H9 (cell line): ENCODE data around the gene TMEM108. TPM values are rescaled to one million over a fixed set of nuclear protein-coding genes. Genes with fewer than 3 reads are reported as not detected.

Experiments
- DNase-seq: peaks from one replicate; pipeline ENCODE4 v3.0.0-alpha.2; 2017
- H2AFZ ChIP-seq: one replicate; pipeline ENCODE4 v1.6.1; 2013; ENCODE audit warnings: mild to moderate bottlenecking, low read length, control low read depth, moderate library complexity
- H2AK5ac ChIP-seq: 2 replicates; pipeline ENCODE4 v1.6.1; 2013; ENCODE audit warnings: low read length, control low read depth, mixed read lengths; ENCODE audit not compliant: insufficient read length
- H2BK120ac ChIP-seq: one replicate; pipeline ENCODE4 v1.6.1; 2013; ENCODE audit warnings: low read depth, mild to moderate bottlenecking, low read length, control low read depth, inconsistent platforms; ENCODE audit not compliant: poor library complexity, severe bottlenecking
- H2BK12ac ChIP-seq: 2 replicates; pipeline ENCODE4 v1.6.1; 2013; ENCODE audit warnings: low read length, control low read depth, mixed read lengths, low read depth; ENCODE audit not compliant: insufficient read length
- H2BK15ac ChIP-seq: 2 replicates; pipeline ENCODE4 v1.6.1; 2013; ENCODE audit warnings: low read depth, low read length, control low read depth
- H2BK20ac ChIP-seq: one replicate; pipeline ENCODE4 v1.6.1; 2013; ENCODE audit warnings: low read depth, mild to moderate bottlenecking, low read length, control low read depth, inconsistent platforms; ENCODE audit not compliant: poor library complexity, severe bottlenecking
- H2BK5ac ChIP-seq: 2 replicates; pipeline ENCODE4 v1.6.1; 2013; ENCODE audit warnings: low read length, control low read depth, mixed read lengths; ENCODE audit not compliant: insufficient read length
- H3K14ac ChIP-seq: 2 replicates; pipeline ENCODE4 v1.6.1; 2013; ENCODE audit warnings: low read length, control low read depth; ENCODE audit not compliant: insufficient read depth
- H3K18ac ChIP-seq: 2 replicates; pipeline ENCODE4 v1.6.1; 2013; ENCODE audit warnings: low read depth, mild to moderate bottlenecking, mixed read lengths, low read length, control low read depth; ENCODE audit not compliant: insufficient read length
- H3K23ac ChIP-seq: 2 replicates; pipeline ENCODE4 v1.6.1; 2013; ENCODE audit warnings: low read length, control low read depth, mixed read lengths, low read depth; ENCODE audit not compliant: insufficient read length
- H3K23me2 ChIP-seq: 2 replicates; pipeline ENCODE4 v1.6.1; 2013; ENCODE audit warnings: low read depth, mild to moderate bottlenecking, mixed read lengths, low read length, control low read depth; ENCODE audit not compliant: insufficient read length, poor library complexity, severe bottlenecking
- H3K27ac ChIP-seq: 2 replicates; pipeline ENCODE4 v1.5.1; 2013; ENCODE audit warnings: low read length, control low read depth, mixed read lengths, low read depth; ENCODE audit not compliant: insufficient read length
- H3K27me3 ChIP-seq: 2 replicates; pipeline ENCODE4 v1.6.1; 2013; ENCODE audit warnings: low read length, control low read depth, inconsistent platforms; ENCODE audit not compliant: insufficient read depth
- H3K4ac ChIP-seq: 2 replicates; pipeline ENCODE4 v1.6.1; 2013; ENCODE audit warnings: low read depth, mild to moderate bottlenecking, control low read depth, inconsistent platforms, low read length, moderate library complexity
- H3K4me1 ChIP-seq: 2 replicates; pipeline ENCODE4 v1.6.1; 2013; ENCODE audit warnings: low read length, control low read depth, inconsistent platforms; ENCODE audit not compliant: insufficient read depth
- H3K4me2 ChIP-seq: 2 replicates; pipeline ENCODE4 v1.6.1; 2013; ENCODE audit warnings: low read length, control low read depth, mixed read lengths; ENCODE audit not compliant: insufficient read length, insufficient read depth
- H3K56ac ChIP-seq: 2 replicates; pipeline ENCODE4 v1.6.1; 2013; ENCODE audit warnings: low read depth, mild to moderate bottlenecking, mixed read lengths, low read length, control low read depth; ENCODE audit not compliant: insufficient read length
- H3K79me1 ChIP-seq: 2 replicates; pipeline ENCODE4 v1.6.1; 2013; ENCODE audit warnings: low read depth, mild to moderate bottlenecking, moderate library complexity, low read length, control low read depth, inconsistent platforms; ENCODE audit not compliant: insufficient read depth, poor library complexity, severe bottlenecking
- H3K79me2 ChIP-seq: 2 replicates; pipeline ENCODE4 v1.6.1; 2013; ENCODE audit warnings: low read length, control low read depth, inconsistent platforms; ENCODE audit not compliant: insufficient read depth
- H3K9ac ChIP-seq: 2 replicates; pipeline ENCODE4 v1.6.1; 2013; ENCODE audit warnings: low read length, control low read depth, mixed read lengths; ENCODE audit not compliant: insufficient read length; ENCODE audit errors: extremely low read depth
- H3K9me3 ChIP-seq: one replicate; pipeline ENCODE4 v1.6.1; 2013; ENCODE audit warnings: low read depth, low read length, inconsistent platforms; ENCODE audit not compliant: control insufficient read depth
- H3T11ph ChIP-seq: one replicate; pipeline ENCODE4 v1.6.1; 2013; ENCODE audit warnings: mild to moderate bottlenecking, low read length, control low read depth, inconsistent platforms
- H4K20me1 ChIP-seq: one replicate; pipeline ENCODE4 v1.6.1; 2013; ENCODE audit not compliant: control insufficient read depth, insufficient read length, insufficient read depth
- H4K5ac ChIP-seq: 2 replicates; pipeline ENCODE4 v1.6.1; 2013; ENCODE audit warnings: low read depth, mild to moderate bottlenecking, mixed read lengths, low read length, control low read depth; ENCODE audit not compliant: insufficient read length
- H4K8ac ChIP-seq: replicated peaks from 2 replicates; pipeline ENCODE4 v1.6.1; 2013; ENCODE audit warnings: low read length, control low read depth, mixed read lengths, low read depth; ENCODE audit not compliant: insufficient read length
- H4K91ac ChIP-seq: 2 replicates; pipeline ENCODE4 v1.6.1; 2013; ENCODE audit warnings: low read depth, mild to moderate bottlenecking, moderate library complexity, mixed read lengths, low read length, control low read depth; ENCODE audit not compliant: insufficient read length
- H3K27ac Mint-ChIP-seq, 3 experiments: 2 replicates in 2 of 3; 3 replicates in 1 of 3; pipeline ENCODE4 v1.8.0; 2020 to 2021; ENCODE audit warnings: mixed read lengths in 3 of 3, mild to moderate bottlenecking in 1 of 3, moderate library complexity in 1 of 3
- H3K27me3 Mint-ChIP-seq: 2 replicates; pipeline ENCODE4 v1.8.0; 2021; ENCODE audit warnings: low read depth, mild to moderate bottlenecking, moderate library complexity, mixed read lengths
- H3K36me3 Mint-ChIP-seq, 3 experiments: 2 replicates in 2 of 3; 3 replicates in 1 of 3; pipeline ENCODE4 v1.8.0; 2020 to 2021; ENCODE audit warnings: low read depth in 3 of 3, mixed read lengths in 3 of 3; ENCODE audit not compliant: insufficient read depth in 1 of 3
- H3K4me1 Mint-ChIP-seq, 2 experiments: 2 replicates each; pipeline ENCODE4 v1.8.0; 2020; ENCODE audit warnings: mixed read lengths in 2 of 2
- H3K4me3 Mint-ChIP-seq, 2 experiments: 2 replicates in 1 of 2; 3 replicates in 1 of 2; pipeline ENCODE4 v1.8.0; 2020 to 2021; ENCODE audit warnings: mild to moderate bottlenecking in 2 of 2, mixed read lengths in 2 of 2, moderate library complexity in 1 of 2
- H3K9me3 Mint-ChIP-seq, 2 experiments: 2 replicates in 1 of 2; 3 replicates in 1 of 2; pipeline ENCODE4 v1.8.0; 2020; ENCODE audit warnings: mild to moderate bottlenecking in 2 of 2, mixed read lengths in 2 of 2, moderate library complexity in 1 of 2
- CTCF ChIP-seq: fragments of 200-600 bp; sonication (generic); conservative IDR thresholded peaks from 3 replicates; pipeline ENCODE4 v1.8.0; 2021; ENCODE audit warnings: antibody characterized with exemption, mild to moderate bottlenecking
- WGBS: extraction: QIAGEN DNeasy Blood & Tissue Kit; methylation state at CpG from one replicate; pipeline ENCODE4 v1.1.7; 2013; ENCODE audit warnings: missing lambda C conversion rate, low lambda C conversion rate, mixed read lengths; ENCODE audit not compliant: insufficient read length; ENCODE audit errors: extremely low coverage; 5-methylcytosine and 5-hydroxymethylcytosine counted together
- total RNA-seq: library from RNA; stranded (reverse); gene quantifications from 2 replicates; pipeline ENCODE4 v1.2.1, GENCODE V29; 2021

The TMEM108 gene
- total RNA-seq, 1 experiment from 2014 or later, result 5.0 TPM

- H3K9me3 Mint-ChIP-seq, result 0 out of 5 replicates have a peak, but pooled peaks cover 0 to 1% of the 10 kb centered on the region in 2 experiments
- H3K4ac ChIP-seq, result no peak overlapping the region
- no peak overlapping the region for H2BK5ac ChIP-seq
- no peaks in the 10 kb centered on the region for H3K4me1 ChIP-seq
- H2BK12ac ChIP-seq, result no peak overlapping the region
- H4K8ac ChIP-seq, result no peak overlapping the region
- no peaks in the 10 kb centered on the region for H4K20me1 ChIP-seq
- no peak overlapping the region for H2BK15ac ChIP-seq
- H3K27me3 Mint-ChIP-seq, result peaks cover 6% of the 10 kb centered on the region
- no peak overlapping the region for H3K14ac ChIP-seq
- DNase-seq, result no peak
- H3K9ac ChIP-seq, result no peak overlapping the region
- no peak overlapping the region for H2AFZ ChIP-seq
- H2AK5ac ChIP-seq, result no peak overlapping the region
- no peak overlapping the region for H2BK20ac ChIP-seq
- H3K9me3 ChIP-seq, result no peaks in the 10 kb centered on the region
- no peaks in the 10 kb centered on the region for H3K23me2 ChIP-seq
- no peaks in the 10 kb centered on the region for H3K79me2 ChIP-seq
- H3K4me3 Mint-ChIP-seq, result no peak overlapping the region
- H3K27ac Mint-ChIP-seq, result no peak overlapping the region
- no peak overlapping the region for H2BK120ac ChIP-seq
- H3K4me2 ChIP-seq, result no peak overlapping the region
- H4K5ac ChIP-seq, result no peak overlapping the region
- H3K27me3 ChIP-seq, result no peaks in the 10 kb centered on the region
- H3K4me1 Mint-ChIP-seq, result peaks cover 2% of the 10 kb centered on the region in 2 experiments
- no peak overlapping the region for H3K23ac ChIP-seq
- no peaks in the 10 kb centered on the region for H3K79me1 ChIP-seq
- no peaks in the 10 kb centered on the region for H3K36me3 Mint-ChIP-seq
- H3T11ph ChIP-seq, result no peak overlapping the region
- no peak overlapping the region for H3K56ac ChIP-seq
- H4K91ac ChIP-seq, result no peak overlapping the region
- H3K27ac ChIP-seq, result no peak overlapping the region
- TF ChIP-seq CTCF, result no peak
- no CpG with 5 or more reads among the region's 17 CpGs for WGBS
- H3K18ac ChIP-seq, result no peak overlapping the region
Measured at GRCh38 chr3:133410191-133410892, 372.2 kb downstream of the TMEM108 start.
